ENCODE data around the gene PKNOX1. TPM values are rescaled to one million over a fixed set of nuclear protein-coding genes. Genes with fewer than 3 reads are reported as not detected.
"Not testable (repeated sequence)": the region's sequence is repeated elsewhere in the genome, so short reads cannot be mapped to it uniquely, and the experiment has no call there.

PKNOX1 gene
- total RNA-seq, 4 donors from 2014 or later, result 7.7 to 19.6 (median 9.5) TPM

- DNase-seq, result no peak
- WGBS, 2 donors, result 51 to 73% methylated on average over 4 to 6 of the region's 6 CpGs
- no peaks in the 10 kb centered on the region for H3K9me3 ChIP-seq
- H3K36me3 ChIP-seq, result no peaks in the 10 kb centered on the region
- H3K4me3 ChIP-seq, result no peak overlapping the region
- peaks cover 7 to 27% (median 8%) of the 10 kb centered on the region in 3 donors for H3K4me1 ChIP-seq
- H3K27ac ChIP-seq, result peak overlapping the region in 1 of 4 donors; percentile 13
- H3K27me3 ChIP-seq, result no peaks in the 10 kb centered on the region
- TF ChIP-seq CTCF (IDR thresholded peaks at IDR 0.05) (no peak), POLR2A (IDR thresholded peaks at IDR 0.05) (no peak)
- intact Hi-C loops (cut with DNase I), result no loop called here
These were observed 32.7 kb upstream of the PKNOX1 start for GRCh38 chr21:42941696-42942085.

GRCh38 chr21:42942244-42942643, 32.1 kb upstream of the PKNOX1 start:
- 27 to 69% methylated on average over 6 of the region's 6 CpGs for WGBS, 2 donors
- H3K27ac ChIP-seq, result peak overlapping the region in 2 of 4 donors; percentile 13 to 26
- TF ChIP-seq CTCF (IDR thresholded peaks at IDR 0.05), result no peak
- intact Hi-C loops (cut with DNase I), result no loop called here
- H3K27me3 ChIP-seq, result no peaks in the 10 kb centered on the region
- H3K9me3 ChIP-seq, result no peaks in the 10 kb centered on the region
- no peaks in the 10 kb centered on the region for H3K36me3 ChIP-seq
- peaks cover 7 to 27% (median 8%) of the 10 kb centered on the region in 3 donors for H3K4me1 ChIP-seq
- no peak for DNase-seq
- no peak overlapping the region for H3K4me3 ChIP-seq

GRCh38 chr21:42949094-42949755, 25.1 kb upstream of the PKNOX1 start:
- H3K36me3 ChIP-seq; H3K9me3 ChIP-seq; intact Hi-C loops (cut with DNase I); H3K27me3 ChIP-seq; DNase-seq: not testable (repeated sequence)
- 30 to 64% methylated on average over 11 to 13 of the region's 13 CpGs for WGBS, 2 donors
- Histone ChIP-seq H3K4me1 (peaks cover 0 to 20% (median 3%) of the 10 kb centered on the region in 3 donors), H3K4me3 (peak overlapping the region in 1 of 4 donors; percentile 26), H3K27ac (peak overlapping the region; percentile 65 to 80 (median 76))

- H3K4me1 ChIP-seq, result peaks cover 0 to 36% (median 12%) of the 10 kb centered on the region in 3 donors
- H3K9me3 ChIP-seq; H3K27ac ChIP-seq; H3K4me3 ChIP-seq; DNase-seq; H3K36me3 ChIP-seq; H3K27me3 ChIP-seq; intact Hi-C loops (cut with DNase I): not testable (repeated sequence)
- WGBS, 2 donors, result 89 to 90% methylated on average over 9 of the region's 9 CpGs
These were observed 23.2 kb upstream of the PKNOX1 start for GRCh38 chr21:42951193-42951592.

- no peak overlapping the region for H3K4me3 ChIP-seq
- H3K27me3 ChIP-seq, result no peaks in the 10 kb centered on the region
- no peaks in the 10 kb centered on the region for H3K36me3 ChIP-seq
- TF ChIP-seq POLR2A (IDR thresholded peaks at IDR 0.05) (no peak), CTCF (IDR thresholded peaks at IDR 0.05) (no peak)
- H3K4me1 ChIP-seq, result peaks cover 0 to 19% (median 10%) of the 10 kb centered on the region in 3 donors
- no peaks in the 10 kb centered on the region for H3K9me3 ChIP-seq
- no peak overlapping the region for H3K27ac ChIP-seq
- 84 to 86% methylated on average over 13 of the region's 13 CpGs for WGBS, 2 donors
- DNase-seq, result no peak
- intact Hi-C loops (cut with DNase I), result no loop called here
These were observed 17.3 kb upstream of the PKNOX1 start for GRCh38 chr21:42956824-42957630.

GRCh38 chr21:42958122-42958521, 16.2 kb upstream of the PKNOX1 start:
- intact Hi-C loops (cut with DNase I); H3K9me3 ChIP-seq; H3K27ac ChIP-seq; DNase-seq; H3K36me3 ChIP-seq; H3K27me3 ChIP-seq; H3K4me3 ChIP-seq: not testable (repeated sequence)
- WGBS, 2 donors, result 50 to 61% methylated on average over 5 of the region's 6 CpGs
- H3K4me1 ChIP-seq, result peaks cover 0 to 19% (median 10%) of the 10 kb centered on the region in 3 donors

Data from esophagus squamous epithelium (tissue), 5 donors.